ENCODE data around the gene ADARB1.
A peak's percentile ranks its signal among the peaks of the same experiment; 100 is the strongest.

Gene ADARB1

GRCh38 chr21:45187646-45188045 lies 113.3 kb downstream of the ADARB1 start:
- no peak for FAIRE-seq

DNA sequence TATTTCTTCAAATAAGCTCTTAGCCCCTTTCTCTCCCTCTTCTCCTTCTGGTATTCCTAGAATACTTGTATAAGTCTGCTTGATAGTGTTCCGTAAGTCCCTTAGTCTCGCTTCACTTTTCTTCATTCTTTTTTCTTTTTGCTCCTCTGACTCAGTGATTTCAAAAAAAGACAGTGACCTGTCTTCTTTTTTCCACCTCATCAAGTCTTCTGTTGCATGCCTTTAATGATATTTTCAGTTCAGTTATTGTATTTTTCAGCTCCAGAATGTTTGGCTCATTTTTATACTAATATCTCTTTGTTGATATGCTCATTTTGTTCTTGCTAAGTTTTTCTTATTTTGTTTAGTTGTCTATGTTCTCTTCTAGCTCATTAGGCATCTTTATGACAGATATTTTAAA lies 115.6 kb downstream of the ADARB1 start:
- DNase-seq (ENCODE audit: insufficient read length, low spot score), result no peak
- no peak for FAIRE-seq

More at GRCh38 chr21:45187646-45188045, 113.3 kb downstream of the ADARB1 start:
- DNase-seq (ENCODE audit: insufficient read length, low spot score), result no peak

GRCh38 chr21:45192332-45192731 lies 118.0 kb downstream of the ADARB1 start:
- no peak for DNase-seq (ENCODE audit: insufficient read length, low spot score)
- FAIRE-seq, result no peak

- FAIRE-seq (no peak), DNase-seq (ENCODE audit: insufficient read length, low spot score) (no peak)
Observed at GRCh38 chr21:45196620-45197019, 122.2 kb downstream of the ADARB1 start.

DNA sequence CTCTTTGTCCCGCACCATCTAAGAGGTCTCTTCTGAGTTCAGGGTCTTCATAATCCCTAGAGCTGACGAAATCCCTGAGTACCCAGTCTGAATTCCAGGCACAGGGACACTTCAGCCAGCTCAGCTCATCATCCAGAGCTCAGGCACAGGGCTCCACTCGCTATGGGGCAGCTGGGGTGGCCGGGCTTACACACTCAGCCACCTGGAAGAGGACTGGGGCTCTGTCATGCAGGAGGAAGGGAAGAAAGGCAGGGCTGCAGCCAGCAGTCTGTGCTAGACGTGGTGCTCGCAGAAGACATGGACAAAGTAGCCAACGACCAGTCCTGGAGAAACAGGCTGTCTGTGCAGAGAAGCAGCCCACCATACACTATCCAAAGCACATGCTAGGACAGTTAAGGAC lies 124.8 kb downstream of the ADARB1 start:
- FAIRE-seq (no peak), DNase-seq (ENCODE audit: insufficient read length, low spot score) (no peak)

DNA sequence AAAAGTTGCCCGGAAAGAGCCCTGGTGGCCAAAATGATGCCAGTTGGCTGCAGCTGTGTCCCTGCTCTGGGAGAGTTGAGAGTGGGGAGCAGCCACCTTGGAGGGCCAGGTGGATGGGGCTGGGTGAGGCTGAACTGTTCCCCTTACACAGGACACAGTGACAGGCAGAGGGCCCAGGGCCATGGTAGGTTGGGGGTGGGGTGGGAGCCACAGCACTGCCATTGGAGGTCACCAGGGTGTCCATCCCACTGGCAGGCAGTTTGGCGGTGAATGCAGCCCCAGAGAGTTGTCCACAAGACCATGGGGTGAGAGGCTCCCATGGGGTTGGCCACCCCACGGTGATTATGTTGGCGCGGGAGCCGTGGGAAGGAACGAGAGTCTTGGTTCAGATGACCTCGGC lies 125.7 kb downstream of the ADARB1 start:
- FAIRE-seq (no peak), DNase-seq (ENCODE audit: insufficient read length, low spot score) (no peak)

DNA sequence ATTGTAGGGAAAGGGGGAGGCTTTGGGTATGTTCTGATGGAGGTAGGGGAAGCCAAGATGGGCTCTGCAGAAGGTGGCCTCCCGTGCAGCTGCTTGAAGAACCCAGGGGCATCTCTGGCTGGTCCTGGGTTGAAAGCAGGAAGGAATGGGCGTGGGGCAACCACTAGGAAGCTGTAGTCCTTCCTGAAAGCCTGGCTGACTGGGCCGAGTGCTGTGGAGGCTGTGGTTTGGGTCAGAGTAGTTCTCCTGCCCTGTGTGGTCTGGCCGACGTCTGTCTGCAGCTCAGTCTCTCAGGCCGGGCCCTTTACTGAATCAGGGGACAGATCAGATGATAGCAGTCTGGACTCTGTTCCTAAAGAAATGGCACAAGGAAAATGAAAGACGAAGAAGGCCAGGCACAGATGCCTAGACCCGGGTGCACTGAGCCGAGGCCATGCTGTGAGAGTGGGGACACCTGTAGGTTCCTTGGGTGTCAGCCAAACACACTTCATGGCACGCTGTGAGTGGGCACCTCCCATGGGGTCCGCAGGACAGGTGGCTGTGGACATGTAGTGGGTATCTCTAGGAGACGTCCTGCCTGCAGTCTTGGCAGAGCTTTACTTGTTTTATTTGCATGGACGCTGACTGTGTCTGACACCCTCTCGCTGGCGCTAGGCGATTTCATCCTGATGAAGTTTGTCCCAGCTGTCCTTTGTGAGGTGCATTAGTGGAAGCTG lies 126.4 kb downstream of the ADARB1 start:
- FAIRE-seq, result no peak

GRCh38 chr21:45202344-45202743 lies 128.0 kb downstream of the ADARB1 start:
- FAIRE-seq, result no peak
- DNase-seq (ENCODE audit: insufficient read length, low spot score), result no peak

More for the DNA sequence above, 126.4 kb downstream of the ADARB1 start:
- DNase-seq (ENCODE audit: insufficient read length, low spot score), result no peak

GRCh38 chr21:45202889-45203288 lies 128.5 kb downstream of the ADARB1 start:
- FAIRE-seq (no peak), DNase-seq (ENCODE audit: insufficient read length, low spot score) (no peak)

- DNase-seq (ENCODE audit: insufficient read length, low spot score), result no peak
- FAIRE-seq, result no peak
Observed at GRCh38 chr21:45203983-45204382, 129.6 kb downstream of the ADARB1 start.

- DNase-seq (ENCODE audit: insufficient read length, low spot score), result no peak
- no peak for FAIRE-seq
Observed at GRCh38 chr21:45204395-45204794, 130.0 kb downstream of the ADARB1 start.

DNA sequence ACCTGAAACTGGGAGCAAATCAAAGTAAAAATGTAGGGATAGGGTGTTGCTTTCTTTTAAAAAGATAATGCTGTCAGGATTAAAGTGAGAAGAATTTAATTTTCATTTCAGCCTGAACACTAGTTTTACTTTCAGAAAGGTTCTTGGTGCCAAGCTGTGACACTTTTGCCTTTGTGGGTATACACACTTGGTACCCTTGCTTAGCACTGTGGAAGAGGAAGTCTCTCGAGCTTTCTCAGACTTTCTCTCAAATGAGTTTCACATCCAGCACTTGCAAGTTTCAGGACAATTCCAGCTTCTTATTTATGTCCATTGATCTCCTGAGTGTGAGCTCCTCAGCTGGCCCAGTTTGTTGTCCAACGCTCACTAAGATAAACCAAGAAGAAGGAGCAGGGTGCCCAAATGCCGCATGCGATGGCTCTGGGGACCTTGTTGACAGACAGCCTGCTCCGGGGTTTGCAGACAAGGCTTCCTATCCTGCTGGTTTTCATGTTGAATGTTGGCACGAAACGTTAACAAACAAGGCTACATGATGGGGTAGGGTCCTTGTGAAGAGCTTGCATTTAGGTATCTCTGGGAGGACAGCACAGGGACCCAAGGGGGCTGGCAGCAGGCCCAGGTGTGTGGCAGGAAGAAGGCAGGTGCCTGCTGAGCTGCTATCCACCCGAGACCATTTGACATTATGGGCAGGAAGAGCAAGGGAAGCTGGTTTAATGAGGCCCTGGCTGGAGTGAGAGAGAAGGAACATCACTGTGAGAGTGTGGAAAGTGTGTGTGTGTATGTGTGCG lies 133.7 kb downstream of the ADARB1 start:
- DNase-seq (ENCODE audit: insufficient read length, low spot score) (no peak), FAIRE-seq (no peak)

DNA sequence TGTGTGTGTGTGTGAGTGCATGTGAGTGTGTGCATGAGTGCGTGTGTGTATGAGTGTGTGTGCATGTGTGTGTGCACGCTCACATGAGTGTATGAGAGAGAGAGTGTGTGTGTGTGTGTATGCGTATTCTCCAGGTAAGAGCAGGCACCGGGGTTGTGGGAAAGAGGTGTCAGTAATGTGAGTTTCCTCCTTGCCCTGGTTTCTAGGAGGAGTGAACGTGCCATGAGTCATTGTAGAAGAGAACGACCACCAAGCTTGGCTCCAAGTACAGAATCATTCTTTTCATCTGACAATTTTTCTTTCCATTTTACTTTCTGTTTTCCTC lies 134.2 kb downstream of the ADARB1 start:
- FAIRE-seq, result peak; percentile 77
- DNase-seq (ENCODE audit: insufficient read length, low spot score), result peak; percentile 23

DNA sequence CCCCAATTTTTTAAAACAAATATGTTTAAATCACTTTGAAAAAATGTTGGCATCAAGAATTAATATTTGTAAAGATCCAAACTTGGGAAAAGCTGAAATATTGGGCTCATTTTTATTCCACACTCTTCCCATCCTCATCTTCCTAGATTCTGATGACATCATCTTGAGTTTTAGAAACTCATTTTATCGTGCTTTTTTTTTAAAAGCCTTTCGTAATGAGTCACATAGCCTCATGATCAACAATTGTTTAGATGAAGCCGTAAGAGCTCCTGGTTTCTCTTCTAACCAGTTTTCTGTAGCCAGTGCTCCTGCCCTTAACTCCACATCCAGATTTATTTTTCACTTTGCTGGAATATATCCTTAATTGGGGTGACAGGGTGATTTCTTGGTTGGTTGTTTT lies 134.7 kb downstream of the ADARB1 start:
- FAIRE-seq (no peak), DNase-seq (ENCODE audit: insufficient read length, low spot score) (peak; percentile 28)

- DNase-seq (ENCODE audit: insufficient read length, low spot score) (no peak), FAIRE-seq (no peak)
Observed at GRCh38 chr21:45209685-45210284, 135.4 kb downstream of the ADARB1 start.

GRCh38 chr21:45210461-45210983 lies 136.1 kb downstream of the ADARB1 start:
- DNase-seq (ENCODE audit: insufficient read length, low spot score) (no peak), FAIRE-seq (no peak)

- no peak for DNase-seq (ENCODE audit: insufficient read length, low spot score)
- FAIRE-seq, result no peak
Observed at GRCh38 chr21:45211661-45212060, 137.3 kb downstream of the ADARB1 start.

- DNase-seq (ENCODE audit: insufficient read length, low spot score), result no peak
Observed at GRCh38 chr21:45213392-45213791, 139.0 kb downstream of the ADARB1 start.

GRCh38 chr21:45215213-45215612 lies 140.8 kb downstream of the ADARB1 start:
- DNase-seq (ENCODE audit: insufficient read length, low spot score) (no peak), FAIRE-seq (no peak)

More at GRCh38 chr21:45213392-45213791, 139.0 kb downstream of the ADARB1 start:
- no peak for FAIRE-seq

DNA sequence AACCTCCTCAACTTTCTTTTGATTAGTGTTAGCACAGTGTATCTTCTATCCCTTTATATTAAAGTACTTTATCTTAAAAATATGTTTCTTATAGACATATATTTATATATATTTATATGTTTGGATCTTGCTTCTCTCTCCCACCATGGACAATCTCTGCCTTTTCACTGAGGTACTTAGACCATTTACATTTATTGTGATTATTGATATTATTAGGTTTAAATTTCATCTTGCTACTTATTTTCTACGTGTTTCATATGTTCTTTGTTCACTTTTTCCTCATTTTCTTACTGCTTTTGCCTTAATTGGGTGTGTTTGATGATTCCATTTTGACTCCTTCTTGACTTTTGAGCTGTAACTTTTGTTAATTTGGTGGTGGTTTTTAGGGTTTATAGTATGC lies 142.6 kb downstream of the ADARB1 start:
- no peak for DNase-seq (ENCODE audit: insufficient read length, low spot score)
- no peak for FAIRE-seq

DNA sequence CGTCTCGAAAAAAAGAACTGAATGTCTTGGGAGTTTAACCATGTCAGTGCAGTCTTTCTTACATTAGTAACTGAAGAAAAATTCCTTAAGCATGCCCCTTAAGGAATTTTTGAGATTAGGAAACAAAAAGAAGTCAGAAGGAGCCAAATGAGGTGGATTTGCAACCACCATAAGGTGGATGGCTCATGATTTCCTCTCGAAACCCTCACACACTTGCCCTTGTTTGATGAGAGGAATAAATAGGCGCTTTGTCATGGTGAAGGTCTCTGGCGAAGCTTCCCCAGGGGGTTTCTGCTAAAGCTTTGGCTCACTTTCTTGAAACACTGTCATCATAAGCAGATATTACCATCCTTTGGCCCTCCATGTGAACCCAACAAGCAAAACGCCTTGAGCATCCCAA lies 145.1 kb downstream of the ADARB1 start:
- DNase-seq (ENCODE audit: insufficient read length, low spot score), result no peak

GRCh38 chr21:45220071-45220481 lies 145.7 kb downstream of the ADARB1 start:
- no peak for FAIRE-seq
- no peak for DNase-seq (ENCODE audit: insufficient read length, low spot score)

More for the DNA sequence above, 145.1 kb downstream of the ADARB1 start:
- FAIRE-seq, result no peak

Data from HTR-8/SVneo (cell line).